PC-3 (cell line): ENCODE data around the gene RESP18. TPM values are rescaled to one million over a fixed set of nuclear protein-coding genes. Genes with fewer than 3 reads are reported as not detected.

Experiments
- ATAC-seq: fragments of 200-7000 bp; cut with Tn5 transposase; 2 replicates; pipeline ENCODE4 v1.9.1; 2020; ENCODE audit warnings: mild to moderate bottlenecking, moderate library complexity
- BruUV-seq: library from RNA; stranded (reverse); fragments of 400-500 nt; replicated peaks from 2 replicates; lab custom pipeline; 2021; lab: Mats Ljungman, UMichigan
- CTCF ChIA-PET: fragments of 300-600 bp; sonication (Branson Sonifier 250); formaldehyde crosslinking; loops from one replicate; lab custom pipeline; 2022; ENCODE audit warnings: antibody characterized with exemption; lab: Charles Lee
- POLR2A ChIA-PET: fragments of 300-600 bp; sonication (Branson Sonifier 250); formaldehyde crosslinking; loops from one replicate; lab custom pipeline; 2022; ENCODE audit warnings: antibody characterized with exemption; ENCODE audit not compliant: unreplicated experiment; lab: Charles Lee
- DNase-seq: peaks from one replicate; pipeline ENCODE4 v3.0.0-alpha.2; 2015
- H2AFZ ChIP-seq: fragments of 300-600 bp; sonication (generic); 2 replicates; pipeline ENCODE4 v1.6.0; 2016; ENCODE audit warnings: antibody characterized with exemption, low read length
- H3F3A ChIP-seq: fragments of 300-600 bp; sonication (generic); one replicate; pipeline ENCODE4 v1.6.0; 2017; ENCODE audit warnings: antibody characterized with exemption, low read length, control low read depth, mild to moderate bottlenecking; ENCODE audit not compliant: unreplicated experiment
- H3K27ac ChIP-seq: fragments of 300-600 bp; sonication (generic); 2 replicates; pipeline ENCODE4 v1.5.1; 2016; ENCODE audit warnings: mild to moderate bottlenecking, low read length
- H3K27me3 ChIP-seq: fragments of 300-600 bp; sonication (generic); 2 replicates; pipeline ENCODE4 v1.6.1; 2016; ENCODE audit warnings: low read length, mixed read lengths
- H3K36me3 ChIP-seq: fragments of 300-600 bp; sonication (generic); 2 replicates; pipeline ENCODE4 v1.6.1; 2016; ENCODE audit warnings: low read depth, mixed run types, low read length, mixed read lengths
- H3K4me1 ChIP-seq: fragments of 300-600 bp; sonication (generic); 2 replicates; pipeline ENCODE4 v1.5.1; 2016; ENCODE audit warnings: low read length; ENCODE audit not compliant: insufficient read depth
- H3K4me2 ChIP-seq: fragments of 300-600 bp; sonication (generic); 2 replicates; pipeline ENCODE4 v1.6.0; 2016; ENCODE audit warnings: low read length
- H3K4me3 ChIP-seq: fragments of 300-600 bp; sonication (generic); 2 replicates; pipeline ENCODE4 v1.5.1; 2016; ENCODE audit warnings: mild to moderate bottlenecking, low read length, mixed read lengths
- H3K79me2 ChIP-seq: fragments of 300-600 bp; sonication (generic); 2 replicates; pipeline ENCODE4 v1.6.1; 2017; ENCODE audit warnings: low read length, mixed read lengths
- H3K9ac ChIP-seq: fragments of 300-600 bp; sonication (generic); 2 replicates; pipeline ENCODE4 v1.6.0; 2016; ENCODE audit warnings: mild to moderate bottlenecking, low read length
- H3K9me2 ChIP-seq: fragments of 300-600 bp; sonication (generic); replicated peaks from 2 replicates; pipeline ENCODE4 v1.6.1; 2016; ENCODE audit warnings: mixed run types, low read length, mixed read lengths
- H3K9me3 ChIP-seq: fragments of 300-600 bp; sonication (generic); 2 replicates; pipeline ENCODE4 v1.6.1; 2016; ENCODE audit warnings: low read length, mixed read lengths
- H4K20me1 ChIP-seq: fragments of 300-600 bp; sonication (generic); 2 replicates; pipeline ENCODE4 v1.6.1; 2016; ENCODE audit warnings: low read length, mixed read lengths
- EZH2 ChIP-seq: fragments of 300-600 bp; sonication (generic); IDR thresholded peaks from one replicate; pipeline ENCODE4 v1.6.1; 2017; ENCODE audit warnings: antibody characterized with exemption, mild to moderate bottlenecking, low read length; ENCODE audit not compliant: unreplicated experiment
- EZH2phosphoT487 ChIP-seq: fragments of 300-600 bp; sonication (generic); IDR thresholded peaks from 2 replicates; pipeline ENCODE4 v1.6.1; 2018; ENCODE audit warnings: mild to moderate bottlenecking, antibody characterized with exemption, low read length, borderline replicate concordance
- intact Hi-C: fragments of 100-400 bp; cut with micrococcal nuclease; formaldehyde crosslinking; loops from 2 replicates; pipeline ENCODE4 v1.9.0; 2023
- total RNA-seq: library from RNA; depleted of rRNA; stranded (reverse); fragments of >200 nt; gene quantifications from 2 replicates; pipeline ENCODE4 v1.2.3, GENCODE V29; 2014
- TF ChIP-seq, protein P1 (sequence below): fragments of 300-600 bp; sonication (generic); conservative IDR thresholded peaks from 2 replicates; pipeline ENCODE4 v1.5.1; 2017; ENCODE audit warnings: antibody characterized with exemption, low read depth, mild to moderate bottlenecking, low read length

Gene RESP18
- total RNA-seq, 1 experiment from 2014 or later = not detected

DNA sequence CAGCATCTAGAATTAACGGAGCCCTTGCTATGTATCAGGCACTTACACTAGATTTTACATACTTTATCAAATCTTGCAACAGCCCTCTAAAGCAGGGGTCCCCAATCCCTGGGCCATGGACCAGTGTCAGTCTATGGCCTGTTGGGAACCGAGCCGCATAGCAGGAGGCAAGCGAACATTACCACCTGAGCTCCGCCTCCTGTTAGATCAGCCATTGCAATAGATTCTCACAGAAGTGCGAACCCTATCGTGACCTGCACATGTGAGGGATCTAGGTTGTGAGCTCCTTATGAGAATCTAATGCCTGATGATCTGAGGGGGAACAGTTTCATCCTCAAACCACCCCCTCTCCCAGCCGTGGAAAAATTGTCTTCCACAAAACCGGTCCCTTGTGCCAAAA lies 39.9 kb downstream of the RESP18 start:
- TF ChIP-seq EZH2 (no peak), EZH2phosphoT487 (no peak)
- TF ChIP-seq, protein P1, sequence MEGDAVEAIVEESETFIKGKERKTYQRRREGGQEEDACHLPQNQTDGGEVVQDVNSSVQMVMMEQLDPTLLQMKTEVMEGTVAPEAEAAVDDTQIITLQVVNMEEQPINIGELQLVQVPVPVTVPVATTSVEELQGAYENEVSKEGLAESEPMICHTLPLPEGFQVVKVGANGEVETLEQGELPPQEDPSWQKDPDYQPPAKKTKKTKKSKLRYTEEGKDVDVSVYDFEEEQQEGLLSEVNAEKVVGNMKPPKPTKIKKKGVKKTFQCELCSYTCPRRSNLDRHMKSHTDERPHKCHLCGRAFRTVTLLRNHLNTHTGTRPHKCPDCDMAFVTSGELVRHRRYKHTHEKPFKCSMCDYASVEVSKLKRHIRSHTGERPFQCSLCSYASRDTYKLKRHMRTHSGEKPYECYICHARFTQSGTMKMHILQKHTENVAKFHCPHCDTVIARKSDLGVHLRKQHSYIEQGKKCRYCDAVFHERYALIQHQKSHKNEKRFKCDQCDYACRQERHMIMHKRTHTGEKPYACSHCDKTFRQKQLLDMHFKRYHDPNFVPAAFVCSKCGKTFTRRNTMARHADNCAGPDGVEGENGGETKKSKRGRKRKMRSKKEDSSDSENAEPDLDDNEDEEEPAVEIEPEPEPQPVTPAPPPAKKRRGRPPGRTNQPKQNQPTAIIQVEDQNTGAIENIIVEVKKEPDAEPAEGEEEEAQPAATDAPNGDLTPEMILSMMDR = no peak
- H3K36me3 ChIP-seq = no peaks in the 10 kb centered on the region
- no peak overlapping the region for H3K27ac ChIP-seq
- ATAC-seq (no peak), DNase-seq (no peak)
- H3K4me2 ChIP-seq = no peak overlapping the region
- no peak overlapping the region for H2AFZ ChIP-seq
- H3K79me2 ChIP-seq = no peaks in the 10 kb centered on the region
- H3K4me3 ChIP-seq = no peak overlapping the region
- H3F3A ChIP-seq = no peaks in the 10 kb centered on the region
- peaks cover 23% of the 10 kb centered on the region for H3K4me1 ChIP-seq
- CTCF ChIA-PET = no interaction called here
- BruUV-seq = no TSS peak
- no peaks in the 10 kb centered on the region for H3K27me3 ChIP-seq
- no peaks in the 10 kb centered on the region for H4K20me1 ChIP-seq
- no peaks in the 10 kb centered on the region for H3K9me2 ChIP-seq
- POLR2A ChIA-PET = no interaction called here
- no peaks in the 10 kb centered on the region for H3K9me3 ChIP-seq
- intact Hi-C loops = no loop called here
- H3K9ac ChIP-seq = no peak overlapping the region

DNA sequence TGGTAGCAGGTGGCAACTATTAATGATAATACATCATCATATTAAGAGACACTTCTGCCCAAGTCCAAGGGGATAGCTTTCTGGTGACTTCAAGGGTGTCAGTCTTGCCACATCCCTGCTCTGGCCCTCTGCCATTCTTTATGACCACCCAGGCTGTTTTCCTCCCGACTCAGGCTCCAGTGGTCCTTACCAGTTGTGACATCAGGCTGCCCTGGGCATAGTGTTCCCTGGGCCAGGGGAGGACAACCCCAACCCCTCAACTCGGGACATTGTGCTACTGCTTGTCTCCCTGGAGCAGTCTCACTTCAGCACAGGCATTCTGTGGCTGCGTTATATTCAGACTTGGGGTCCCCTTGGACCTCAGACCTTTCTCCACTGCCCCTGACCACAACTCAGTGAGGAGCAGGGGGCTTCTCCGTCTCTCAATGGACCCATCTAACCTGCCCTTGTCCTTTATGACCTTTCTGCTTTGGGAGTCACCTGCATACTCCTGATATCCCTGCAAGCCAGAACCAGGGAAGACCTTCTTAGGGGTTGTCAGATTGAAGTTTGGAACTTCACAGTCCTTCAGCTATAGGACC lies 40.5 kb downstream of the RESP18 start:
- Histone ChIP-seq H3K4me1 (peaks cover 23% of the 10 kb centered on the region), H3K9ac (no peak overlapping the region), H3K9me2 (no peaks in the 10 kb centered on the region), H3K27ac (no peak overlapping the region), H4K20me1 (no peaks in the 10 kb centered on the region), H3F3A (no peaks in the 10 kb centered on the region), H3K4me3 (no peak overlapping the region), H2AFZ (no peak overlapping the region), H3K36me3 (no peaks in the 10 kb centered on the region), H3K4me2 (no peak overlapping the region), H3K9me3 (no peaks in the 10 kb centered on the region), H3K27me3 (no peaks in the 10 kb centered on the region), H3K79me2 (no peaks in the 10 kb centered on the region)
- intact Hi-C loops = no loop called here
- no peak for ATAC-seq
- TF ChIP-seq, protein P1 = no peak
- TF ChIP-seq EZH2 = no peak
- no peak for TF ChIP-seq EZH2phosphoT487
- CTCF ChIA-PET = no interaction called here
- no TSS peak for BruUV-seq
- POLR2A ChIA-PET = no interaction called here
- no peak for DNase-seq

DNA sequence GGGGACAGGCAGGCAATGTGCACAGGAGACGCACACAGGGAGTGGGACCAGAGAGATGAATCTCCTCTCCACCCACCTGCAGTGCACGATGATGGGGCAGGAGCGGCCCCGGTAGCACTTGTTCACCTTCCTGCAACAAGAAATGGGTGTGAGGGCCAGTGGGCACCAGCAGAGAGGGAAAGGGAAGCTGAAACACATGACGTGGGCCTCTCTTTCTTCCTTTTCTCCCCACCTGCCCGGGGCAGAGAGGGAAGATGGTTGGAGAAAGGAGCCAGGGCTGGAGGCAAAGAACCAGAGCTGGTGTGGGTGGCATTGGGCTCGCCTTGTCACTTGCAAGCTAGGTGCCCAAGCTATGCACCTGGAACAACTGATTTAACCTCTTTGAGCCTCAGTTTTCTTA lies 41.1 kb downstream of the RESP18 start:
- no TSS peak for BruUV-seq
- no peaks in the 10 kb centered on the region for H3K9me2 ChIP-seq
- ChIA-PET POLR2A (no interaction called here), CTCF (no interaction called here)
- no peaks in the 10 kb centered on the region for H3K36me3 ChIP-seq
- TF ChIP-seq EZH2 (no peak), EZH2phosphoT487 (no peak)
- TF ChIP-seq, protein P1 = no peak
- H3K79me2 ChIP-seq = no peaks in the 10 kb centered on the region
- no peaks in the 10 kb centered on the region for H4K20me1 ChIP-seq
- H3F3A ChIP-seq = no peaks in the 10 kb centered on the region
- no peak for ATAC-seq
- no peak overlapping the region for H3K4me2 ChIP-seq
- H3K4me1 ChIP-seq = peaks cover 23% of the 10 kb centered on the region
- H3K27ac ChIP-seq = no peak overlapping the region
- H2AFZ ChIP-seq = no peak overlapping the region
- H3K4me3 ChIP-seq = no peak overlapping the region
- no peaks in the 10 kb centered on the region for H3K9me3 ChIP-seq
- no peak for DNase-seq
- H3K9ac ChIP-seq = no peak overlapping the region
- H3K27me3 ChIP-seq = no peaks in the 10 kb centered on the region
- intact Hi-C loops = no loop called here
